NCI-H2029 (cell line): ENCODE data around the gene PRSS33.

Experiments
- DNase-seq: peaks from one replicate; lab custom pipeline; 2025; lab: John Stamatoyannopoulos, UW

Gene PRSS33

DNA sequence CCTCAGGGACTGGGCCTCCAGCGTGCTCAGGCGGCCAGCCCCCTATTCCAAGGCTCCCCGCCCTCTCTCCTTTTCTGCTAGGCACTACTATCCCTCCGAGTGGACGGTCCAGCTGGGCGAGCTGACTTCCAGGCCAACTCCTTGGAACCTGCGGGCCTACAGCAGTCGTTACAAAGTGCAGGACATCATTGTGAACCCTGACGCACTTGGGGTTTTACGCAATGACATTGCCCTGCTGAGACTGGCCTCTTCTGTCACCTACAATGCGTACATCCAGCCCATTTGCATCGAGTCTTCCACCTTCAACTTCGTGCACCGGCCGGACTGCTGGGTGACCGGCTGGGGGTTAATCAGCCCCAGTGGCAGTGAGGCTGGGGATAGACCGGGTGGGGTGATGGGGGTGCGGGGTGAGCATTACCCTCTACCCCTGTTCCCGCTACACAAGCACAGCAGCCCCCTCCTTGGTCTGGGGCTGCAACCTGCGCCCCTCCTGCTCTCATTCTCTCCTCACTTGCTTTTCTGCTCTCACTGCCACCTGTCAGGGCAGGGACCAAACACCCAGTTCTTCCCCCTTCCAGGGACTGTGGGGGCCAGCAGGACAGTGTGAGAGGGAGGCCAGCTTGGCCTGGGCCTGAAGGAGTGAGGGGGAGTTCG is 12.0 kb upstream of the PRSS33 start:
- DNase-seq = no peak

DNA sequence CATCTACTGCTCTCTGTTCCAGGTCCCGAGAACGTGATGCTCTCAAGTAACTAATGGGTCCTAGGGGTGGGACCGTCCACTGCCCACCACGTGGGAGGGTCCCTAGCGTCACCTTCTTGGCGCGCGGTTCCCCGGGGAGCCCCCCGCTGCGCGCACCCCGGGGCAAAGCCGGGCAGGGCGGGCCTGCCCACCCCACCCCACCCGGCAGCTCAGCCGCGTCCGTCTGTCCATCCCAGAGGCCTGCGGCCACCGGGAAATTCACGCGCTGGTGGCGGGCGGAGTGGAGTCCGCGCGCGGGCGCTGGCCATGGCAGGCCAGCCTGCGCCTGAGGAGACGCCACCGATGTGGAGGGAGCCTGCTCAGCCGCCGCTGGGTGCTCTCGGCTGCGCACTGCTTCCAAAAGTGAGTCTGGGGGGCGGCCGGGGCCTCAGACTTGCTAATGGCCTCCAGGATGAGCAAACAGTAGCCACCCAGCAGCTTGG is 11.4 kb upstream of the PRSS33 start:
- DNase-seq = no peak

DNA sequence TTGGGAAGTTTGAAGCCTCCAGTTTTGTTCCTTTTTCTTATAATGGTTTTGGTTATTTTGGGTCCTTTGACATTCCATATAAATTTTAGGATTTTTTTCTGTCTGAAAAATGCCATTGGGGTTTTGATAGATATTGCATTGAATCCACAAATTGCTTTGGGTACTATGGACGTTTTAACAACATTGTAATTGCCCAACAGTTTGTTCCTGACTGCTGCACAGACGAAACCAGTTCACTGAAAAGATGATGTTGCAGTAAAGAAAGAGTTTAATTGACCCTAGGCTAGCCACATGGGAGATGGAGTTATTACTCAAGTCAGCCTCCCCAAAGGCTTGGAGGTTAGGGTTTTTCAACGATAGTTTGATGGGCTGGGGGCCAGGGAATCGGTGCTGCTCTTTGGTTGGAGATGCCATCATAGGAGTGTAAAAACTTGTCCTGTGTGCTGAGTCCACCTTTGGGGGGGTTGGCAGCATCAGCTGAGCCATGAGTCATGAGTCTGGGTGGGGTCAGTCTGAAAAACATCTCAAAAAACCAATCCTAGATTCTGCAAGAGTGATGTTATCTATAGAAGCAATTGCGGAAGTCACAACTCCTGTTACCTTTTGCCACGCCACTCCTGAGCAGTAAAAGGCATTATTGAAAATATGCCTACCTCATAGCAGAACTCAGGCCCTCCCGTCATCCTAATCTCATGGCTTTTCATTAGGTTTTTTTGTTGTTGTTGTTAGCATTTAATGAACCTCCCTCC is 8.2 kb upstream of the PRSS33 start:
- no peak for DNase-seq

DNA sequence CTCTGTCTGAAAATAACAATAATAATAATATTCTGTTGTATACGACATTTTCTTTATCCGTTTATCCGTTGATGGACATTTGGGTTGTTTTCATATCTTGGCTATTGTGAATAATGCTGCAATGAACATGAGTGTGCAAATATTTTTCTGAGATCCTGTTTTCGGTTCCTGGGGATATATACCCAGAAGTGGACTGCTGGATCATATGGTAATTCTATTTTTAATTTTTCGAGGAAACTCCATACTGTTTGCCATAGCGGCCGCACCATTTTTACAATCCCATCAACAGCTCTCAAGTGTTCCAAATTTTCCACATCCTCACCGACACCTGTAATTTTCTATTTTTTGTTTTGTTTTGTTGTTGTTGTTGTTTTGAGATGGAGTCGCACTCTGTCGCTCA is 5.6 kb upstream of the PRSS33 start:
- DNase-seq = no peak

DNA sequence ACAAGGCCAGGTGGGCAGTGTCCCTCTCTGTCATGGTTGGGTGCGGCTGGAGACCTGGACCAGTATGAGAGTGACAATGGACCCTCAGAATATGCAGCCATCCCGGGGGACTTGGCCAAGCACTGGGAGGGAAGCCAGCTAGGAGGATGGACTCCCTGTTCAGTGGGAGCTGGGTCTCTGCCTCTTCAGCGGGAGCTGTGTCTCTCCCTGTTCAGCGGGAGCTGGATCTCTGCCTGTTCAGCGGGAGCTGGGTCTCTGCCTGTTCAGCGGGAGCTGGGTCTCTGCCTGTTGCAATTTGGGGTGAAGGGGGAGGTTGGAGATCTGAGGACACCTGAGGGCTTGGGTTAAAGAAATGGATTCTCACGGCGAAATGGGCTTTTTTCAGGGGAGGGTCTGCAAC is 3.8 kb upstream of the PRSS33 start:
- DNase-seq = no peak

DNA sequence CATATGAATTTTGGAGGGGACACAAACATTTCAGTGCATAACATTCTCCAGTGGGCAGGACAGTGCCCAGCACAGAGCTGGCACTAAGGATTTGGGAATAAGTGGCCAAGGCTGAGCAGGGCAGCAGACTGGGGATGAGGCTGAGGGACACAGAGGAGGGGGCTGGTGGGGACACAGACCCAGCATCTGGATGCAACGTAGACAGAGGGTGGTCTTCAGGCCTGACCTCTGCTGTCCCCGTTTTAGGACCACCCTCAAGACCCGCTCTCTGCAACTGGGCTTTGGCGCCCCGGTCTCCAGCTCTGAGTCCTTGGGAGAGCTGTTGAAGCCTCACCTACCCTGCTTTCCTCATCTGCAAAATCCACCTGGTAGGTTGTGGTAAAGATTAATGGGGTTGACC is 3.3 kb upstream of the PRSS33 start:
- no peak for DNase-seq

DNA sequence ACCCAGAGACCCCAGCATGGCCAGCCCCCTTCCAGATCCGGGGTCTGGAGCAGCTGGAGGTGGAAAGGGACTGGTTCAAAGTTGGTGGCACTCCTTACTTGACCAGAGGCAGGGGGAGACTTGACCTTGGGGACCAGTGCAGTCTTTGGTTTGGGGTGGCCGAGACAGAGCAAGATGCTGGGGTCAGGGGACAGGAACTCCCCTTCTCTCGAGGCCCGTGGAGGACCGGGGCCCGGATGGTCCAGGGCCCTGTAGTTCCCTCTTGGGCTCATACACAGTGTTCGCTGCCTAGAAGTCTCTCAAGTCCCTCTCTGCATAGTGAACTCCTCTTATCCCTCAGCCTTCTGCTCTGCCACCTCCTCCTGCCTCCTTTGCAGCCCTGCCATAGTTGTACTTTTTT is 601 bp upstream of the PRSS33 start:
- no peak for DNase-seq

DNA sequence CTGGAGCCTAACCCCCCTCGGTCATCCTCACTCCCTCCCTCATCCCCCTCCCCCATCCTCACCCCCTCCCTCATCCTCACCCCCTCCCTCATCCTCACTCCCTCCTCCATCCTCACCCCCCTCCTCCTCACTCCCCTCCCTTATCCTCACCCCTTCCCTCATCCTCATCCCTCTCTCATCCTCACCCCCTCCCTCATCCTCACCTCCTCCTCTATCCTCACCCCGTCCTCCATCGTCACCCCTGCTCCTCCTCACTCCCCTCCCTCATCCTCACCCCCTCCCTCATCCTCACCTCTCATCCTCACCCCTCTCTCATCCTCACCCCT is 571 bp downstream of the PRSS33 start:
- DNase-seq = no peak

DNA sequence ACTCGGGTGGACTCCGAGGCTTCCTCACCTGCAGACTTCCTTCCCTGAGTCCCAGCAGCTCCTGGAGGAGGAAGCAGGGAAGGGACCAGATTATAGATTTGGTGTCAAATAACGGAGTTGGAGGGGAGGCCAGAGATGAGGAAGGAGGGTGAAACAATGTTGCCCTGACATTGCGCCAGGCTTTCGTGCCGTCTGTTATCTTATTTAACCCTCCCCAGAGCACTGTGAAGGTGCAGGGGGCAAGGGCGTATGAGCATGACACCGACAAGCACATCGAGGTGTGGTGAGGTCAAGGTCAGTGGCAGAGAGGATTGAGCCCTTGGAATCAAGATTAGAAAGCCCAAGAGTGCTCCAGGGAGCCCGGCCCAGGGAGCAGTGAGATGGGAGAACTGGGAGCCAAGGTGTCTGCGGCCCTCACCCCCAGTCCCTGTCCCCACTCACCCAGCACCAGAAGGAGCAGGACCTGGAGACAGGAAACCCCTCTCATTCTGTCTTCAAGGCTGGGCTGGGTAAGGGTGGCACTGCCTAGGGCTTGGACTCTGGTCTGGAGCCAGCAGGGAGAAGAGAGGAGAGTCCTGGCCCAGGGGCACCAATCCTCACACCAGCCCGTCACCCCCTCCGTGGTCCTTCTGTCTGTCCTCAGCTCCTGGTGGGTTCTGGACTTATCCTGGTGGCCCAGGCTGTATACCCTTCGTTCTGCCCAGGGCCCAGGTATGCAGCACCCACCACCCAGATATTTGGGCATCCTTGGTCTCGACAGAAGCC is 1.1 kb downstream of the PRSS33 start:
- DNase-seq = peak; percentile 23

DNA sequence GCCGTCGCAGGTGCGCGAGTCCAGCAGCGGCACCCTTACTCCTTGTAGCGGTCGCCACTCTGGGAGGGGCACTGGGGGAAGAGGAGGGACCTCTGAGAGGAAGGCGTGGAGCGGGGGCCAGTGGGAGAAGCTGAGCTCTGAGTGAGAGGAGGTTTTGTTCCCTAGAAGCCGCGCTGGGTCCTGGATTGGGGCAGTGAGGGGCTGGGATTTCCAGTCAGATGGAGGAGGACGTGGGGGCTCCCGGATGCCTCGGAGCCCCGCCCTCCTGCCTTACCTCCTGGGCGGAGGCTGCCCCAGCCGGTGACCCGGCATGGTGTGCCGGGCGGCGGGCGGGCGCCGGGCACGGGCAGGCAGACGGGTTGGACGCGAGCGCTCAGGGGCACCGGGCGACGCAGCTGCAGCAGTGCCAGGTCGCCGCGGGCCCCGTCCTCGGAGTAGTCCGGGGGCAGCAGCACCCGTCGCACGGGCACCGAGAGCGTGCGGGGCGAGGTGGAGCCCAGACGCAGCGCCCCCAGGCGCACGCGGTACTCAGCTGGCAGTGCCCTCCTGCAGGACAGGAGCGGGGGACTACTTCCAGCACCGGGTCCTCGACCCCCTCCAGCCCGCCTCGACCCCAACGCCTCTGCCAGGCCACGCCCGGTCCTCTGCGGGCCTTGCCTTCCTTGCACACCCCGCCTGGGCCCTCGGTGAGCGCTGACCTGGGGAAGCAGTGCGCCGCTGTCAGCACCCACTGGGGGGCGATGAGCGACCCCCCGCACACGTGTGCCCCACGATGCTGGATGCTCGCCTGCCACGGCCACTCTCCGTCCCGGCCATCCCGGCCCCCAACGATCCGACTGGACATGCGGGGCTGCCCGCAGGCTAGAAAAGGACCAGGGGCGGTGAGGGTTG is 2.0 kb downstream of the PRSS33 start:
- DNase-seq = no peak

DNA sequence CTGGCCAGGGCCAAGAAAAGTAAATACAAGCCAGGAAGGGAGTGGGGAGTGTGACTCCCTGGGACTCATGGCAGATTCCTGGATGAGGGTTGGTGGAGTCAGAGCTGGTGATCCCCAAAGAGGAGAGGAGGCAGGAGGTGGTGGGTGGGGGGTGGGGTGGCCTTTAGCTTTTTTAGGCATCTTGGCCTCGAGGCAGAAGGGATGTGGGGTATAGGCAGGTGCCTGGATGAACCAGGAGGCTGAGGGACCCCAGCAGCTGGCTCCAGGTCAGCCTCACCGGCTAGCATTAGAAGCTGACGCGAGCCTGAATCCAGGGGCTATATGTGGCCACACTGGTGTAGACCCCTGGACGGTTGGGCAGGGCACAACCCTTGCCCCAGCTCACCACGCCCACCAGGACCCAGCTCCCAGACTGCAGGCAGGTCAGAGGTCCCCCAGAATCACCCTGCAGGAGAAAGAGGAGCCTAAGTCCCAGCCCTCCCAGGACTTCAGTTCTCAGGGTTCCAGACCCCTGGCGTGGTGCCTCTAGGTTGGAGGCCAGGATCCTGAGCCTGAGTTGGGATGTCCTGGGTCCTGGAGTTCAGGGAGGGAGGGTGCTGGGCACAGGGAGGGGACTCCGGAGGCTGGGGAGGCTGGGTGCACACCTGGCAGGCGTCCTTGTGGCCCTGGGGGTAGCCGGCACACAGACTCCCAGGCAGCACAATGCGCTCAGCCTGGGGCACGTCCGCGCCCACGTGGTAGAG is 2.8 kb downstream of the PRSS33 start:
- no peak for DNase-seq

DNA sequence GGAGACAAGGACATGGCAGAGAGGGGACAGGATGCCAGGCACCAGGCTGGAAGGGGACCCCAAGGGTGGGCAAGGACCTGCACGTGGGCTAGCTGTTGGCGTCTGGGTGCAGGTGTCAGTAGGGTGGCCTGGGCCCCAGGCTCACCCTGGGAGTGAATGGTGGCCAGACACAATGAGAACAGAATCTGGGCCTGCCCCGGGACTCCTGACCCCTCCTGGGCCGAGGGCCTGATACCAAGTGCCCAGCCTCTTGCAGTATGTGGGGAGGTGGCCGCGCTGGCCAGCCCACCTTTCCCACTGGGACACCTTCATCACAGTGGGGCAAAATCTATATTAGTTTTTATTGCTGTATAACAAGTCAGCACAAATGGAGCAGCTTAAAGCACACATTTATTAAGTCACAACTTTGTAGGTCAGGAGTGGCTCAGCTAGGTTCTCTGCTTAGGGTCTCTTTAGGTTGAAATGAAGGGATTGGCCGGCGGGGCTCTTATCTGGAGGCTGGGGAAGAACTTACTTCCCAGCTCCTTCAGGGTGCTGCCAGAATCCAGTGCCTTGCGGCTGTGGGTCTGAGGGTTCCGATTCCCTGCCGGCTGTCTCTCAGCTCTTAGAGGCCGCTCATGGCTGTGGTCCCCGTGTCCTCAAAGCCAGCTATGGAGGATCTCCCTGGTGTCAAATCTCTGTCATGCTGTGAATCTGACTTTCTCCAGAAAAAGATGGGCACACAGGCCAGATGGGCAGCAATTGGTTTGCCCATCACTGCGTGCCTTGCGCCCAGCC is 3.6 kb downstream of the PRSS33 start:
- no peak for DNase-seq

DNA sequence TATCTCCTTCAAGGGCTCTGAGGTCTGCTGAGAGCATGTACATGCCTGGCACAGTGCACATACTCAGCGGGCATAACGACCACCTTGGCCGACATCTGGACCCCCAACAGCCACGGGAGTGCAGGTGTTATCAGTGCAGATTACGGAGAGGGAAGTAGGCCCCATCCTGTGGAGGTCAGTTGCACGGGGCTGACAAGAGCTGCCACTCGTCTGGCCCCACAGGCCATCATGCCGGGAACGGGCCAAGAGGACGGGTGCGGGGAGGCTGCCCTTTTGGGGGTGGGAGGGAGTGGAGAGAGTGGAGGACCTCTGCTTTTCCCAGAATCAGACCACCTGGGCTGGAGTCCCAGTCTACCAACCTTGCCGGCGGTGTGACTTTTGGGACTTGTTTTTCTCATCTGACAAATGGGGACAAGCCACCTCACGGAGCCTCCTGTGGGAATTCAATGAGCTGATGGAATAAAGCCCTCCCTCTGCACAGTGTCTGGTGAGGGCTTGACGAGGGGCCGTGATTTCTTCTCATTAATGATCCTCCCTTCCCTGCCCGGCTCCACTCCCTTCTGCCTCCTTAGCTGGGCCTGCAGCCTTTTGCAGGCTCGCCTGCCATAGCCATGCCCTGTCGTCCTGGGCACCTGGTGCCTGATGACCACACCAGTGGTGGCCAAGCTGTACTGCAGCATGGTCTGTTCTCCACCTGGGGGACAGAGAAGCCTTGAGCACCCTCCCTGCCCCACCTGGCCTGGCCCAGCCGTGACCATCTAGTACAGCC is 4.6 kb downstream of the PRSS33 start:
- no peak for DNase-seq

DNA sequence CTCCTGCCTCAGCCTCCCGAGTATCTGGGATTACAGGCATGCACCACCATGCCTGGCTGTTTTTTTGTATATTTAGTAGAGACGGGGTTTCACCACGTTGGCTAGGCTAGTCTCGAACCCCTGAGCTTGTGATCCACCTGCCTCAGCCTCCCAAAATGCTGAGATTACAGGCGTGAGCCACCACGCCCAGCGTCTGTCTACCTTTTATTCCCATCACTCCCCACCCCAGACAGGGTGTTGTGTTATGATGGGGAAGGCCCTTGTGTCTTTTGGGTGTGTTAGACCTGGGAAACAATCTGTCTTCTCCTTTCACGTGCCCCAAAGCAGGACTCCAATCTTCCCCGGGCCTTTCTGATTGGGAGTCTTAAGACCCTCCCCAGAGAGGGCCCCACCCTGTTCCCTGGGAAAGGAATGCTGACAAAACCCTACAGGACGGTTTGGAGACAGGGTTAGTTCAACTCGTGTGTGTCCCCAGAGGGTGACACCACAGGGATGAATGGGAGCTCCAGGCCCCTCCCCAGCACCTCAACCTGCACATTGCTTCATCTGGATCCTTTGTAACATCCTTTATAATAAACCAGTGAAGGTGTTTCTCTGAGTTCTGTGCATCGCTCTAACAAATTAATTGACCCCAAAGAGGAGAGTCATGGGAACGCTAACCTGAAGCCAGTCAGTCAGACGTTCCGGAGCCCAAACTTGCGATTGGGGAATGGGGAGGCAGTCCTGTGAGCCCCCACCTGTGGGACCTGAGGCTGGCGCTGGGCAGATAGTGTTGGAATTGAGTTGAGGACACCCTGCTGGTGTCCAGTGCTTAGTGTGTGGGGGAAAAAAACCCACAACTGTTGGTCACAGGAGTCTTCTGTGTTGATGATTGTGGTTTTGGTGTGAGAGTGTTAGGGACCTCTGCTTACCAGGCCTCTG is 7.1 kb downstream of the PRSS33 start:
- DNase-seq = no peak

DNA sequence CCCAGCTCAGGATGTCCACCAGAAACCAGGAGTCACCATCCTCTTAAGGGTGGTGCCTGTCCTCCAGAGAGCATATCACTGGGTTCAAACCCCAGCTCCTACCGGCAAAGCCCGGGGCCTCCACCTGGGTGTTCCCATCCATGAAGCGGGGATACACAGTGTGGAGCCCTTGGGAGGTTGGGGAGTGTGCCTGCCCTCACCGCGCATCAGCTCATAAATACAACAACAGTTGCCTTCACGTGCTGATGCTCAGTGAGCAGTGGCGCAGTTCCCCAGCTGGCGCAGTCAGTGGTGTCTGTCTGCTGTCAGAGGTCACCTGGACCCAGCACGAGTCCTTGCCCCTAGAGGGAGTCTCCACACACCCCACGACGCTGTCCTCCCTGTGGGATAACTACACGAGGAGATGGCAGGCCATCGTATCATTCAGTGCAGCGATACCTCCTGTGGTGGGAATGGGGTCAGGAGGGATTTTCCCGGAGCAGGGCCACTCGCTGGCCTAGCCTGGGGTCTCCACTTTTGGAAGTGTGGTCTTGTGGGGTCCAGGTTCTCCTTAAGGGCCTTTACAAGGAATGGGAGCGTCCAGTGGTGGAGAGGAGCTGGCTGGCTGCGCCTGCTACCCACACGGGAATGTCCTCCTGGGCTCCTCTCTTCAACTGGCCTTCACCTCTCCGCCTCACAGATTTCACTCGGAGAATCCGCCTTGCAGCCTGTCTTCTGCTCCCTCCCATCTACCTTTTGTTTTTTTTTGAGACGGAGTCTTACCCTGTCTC is 8.0 kb downstream of the PRSS33 start:
- no peak for DNase-seq

DNA sequence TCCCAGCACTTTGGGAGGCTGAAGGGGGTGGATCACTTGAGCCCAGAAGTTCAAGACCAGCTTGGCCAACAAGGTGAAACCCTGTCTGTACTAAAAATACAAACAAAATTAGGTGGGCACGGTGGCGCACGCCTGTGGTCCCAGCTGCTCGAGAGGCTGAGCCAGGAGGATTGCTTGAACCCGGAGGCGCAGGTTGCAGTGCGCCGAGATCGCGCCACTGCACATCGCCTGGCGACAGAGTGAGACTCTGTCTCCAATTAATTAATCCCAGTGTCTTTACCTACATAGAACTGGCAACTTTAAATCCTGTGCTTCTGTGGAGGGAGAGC is 8.8 kb downstream of the PRSS33 start:
- DNase-seq = no peak

DNA sequence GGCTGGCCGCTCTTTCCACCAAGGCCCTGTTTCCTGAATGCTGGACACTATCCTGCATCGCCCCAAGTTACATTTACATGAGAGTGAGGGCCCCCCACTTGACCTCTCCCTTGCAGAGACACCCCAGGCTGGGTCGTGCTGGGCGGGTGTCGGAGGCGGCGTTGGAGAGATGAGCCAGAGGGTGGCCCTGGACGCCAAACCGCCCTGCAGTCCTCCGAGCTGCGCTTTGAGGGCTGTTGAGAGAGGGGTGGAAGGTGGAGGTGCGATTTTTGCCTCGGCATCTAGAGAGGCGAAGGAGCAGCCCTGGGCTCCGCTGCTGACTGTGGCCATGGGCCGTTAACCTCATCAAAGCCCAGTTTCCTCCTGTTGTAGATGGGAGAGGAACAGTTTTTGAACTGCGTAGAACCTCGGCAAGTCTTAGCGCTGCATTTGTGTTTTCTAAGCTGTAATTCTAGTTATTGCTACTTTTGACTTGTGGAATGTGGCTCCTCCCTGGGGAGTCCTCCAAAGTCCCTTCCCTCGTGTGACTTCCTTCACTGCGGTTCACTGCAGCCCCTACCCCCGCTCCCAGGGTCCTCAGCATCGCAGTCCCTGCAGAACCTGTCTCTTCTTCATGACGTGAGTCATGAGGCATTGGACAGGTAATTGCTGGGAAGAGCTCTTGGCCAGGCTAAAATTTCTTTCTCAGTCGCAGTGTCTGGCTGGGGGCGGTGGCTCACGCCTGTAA is 9.3 kb downstream of the PRSS33 start:
- DNase-seq = peak; percentile 10
